ENCODE results near the gene CFL1. TPM values are rescaled to one million over a fixed set of nuclear protein-coding genes. Genes with fewer than 3 reads are reported as not detected.
A peak's percentile ranks its signal among the peaks of the same experiment; 100 is the strongest.

Gene CFL1
- total RNA-seq, 1 experiment from 2014 or later = 1,911 TPM

- no peaks in the 10 kb centered on the region for H3K9me3 ChIP-seq (ENCODE audit: control insufficient read depth, insufficient read depth, low read depth, low read length)
- no peaks in the 10 kb centered on the region; the same call in 1 of the 2 replicates for H3K36me3 ChIP-seq (ENCODE audit: control insufficient read depth, insufficient read depth, low read length)
- no peak overlapping the region for H3K4me3 ChIP-seq (ENCODE audit: low read depth in 2 of 2, low read length in 2 of 2)
- ChIA-PET CTCF (interaction anchor here (0.6 to 1.9 kb wide), 6 partner anchors 9 to 77 kb away, joined by 3 to 11 read pairs (median 4); partner anchors contain the start of genes FIBP and MUS81), POLR2A (interaction anchor here (0.8 to 2.1 kb wide), 3 partner anchors 9 to 20 kb away, joined by 3 to 9 read pairs (median 6); partner anchors contain the start of genes FIBP and MUS81)
- DNase-seq (ENCODE audit: low read depth, low spot score) (no peak), ATAC-seq (no peak)
- H3K27me3 ChIP-seq (ENCODE audit: control insufficient read depth, insufficient read depth, low read length) = no peaks in the 10 kb centered on the region
- TF ChIP-seq SIN3A (IDR thresholded peaks at IDR 0.05; ENCODE audit: borderline replicate concordance, insufficient read depth, low read depth, low read length) (no peak), POLR2AphosphoS5 (IDR thresholded peaks at IDR 0.05; ENCODE audit: low read depth, low read length) (peak; percentile 14; the same call in 1 of the 2 replicates)
- intact Hi-C loops (cut with micrococcal nuclease; ENCODE audit: unreplicated experiment) = no loop called here
- TSS peak; percentile 29 for BruUV-seq (replicated peaks)
- peak overlapping the region; percentile 23; the same call in 1 of the 2 replicates for H3K27ac ChIP-seq (ENCODE audit: low read length)
- in situ Hi-C loops (cut with HindIII; ENCODE audit: low pct_unique_long_range_greater_than_20kb, low sequenced_read_pairs) = no loop called here
- peaks cover 15% of the 10 kb centered on the region for H3K4me1 ChIP-seq (ENCODE audit: control insufficient read depth, insufficient read depth, low read length)
Measured at GRCh38 chr11:65868907-65869306, 10.9 kb upstream of the CFL1 start.

DNA sequence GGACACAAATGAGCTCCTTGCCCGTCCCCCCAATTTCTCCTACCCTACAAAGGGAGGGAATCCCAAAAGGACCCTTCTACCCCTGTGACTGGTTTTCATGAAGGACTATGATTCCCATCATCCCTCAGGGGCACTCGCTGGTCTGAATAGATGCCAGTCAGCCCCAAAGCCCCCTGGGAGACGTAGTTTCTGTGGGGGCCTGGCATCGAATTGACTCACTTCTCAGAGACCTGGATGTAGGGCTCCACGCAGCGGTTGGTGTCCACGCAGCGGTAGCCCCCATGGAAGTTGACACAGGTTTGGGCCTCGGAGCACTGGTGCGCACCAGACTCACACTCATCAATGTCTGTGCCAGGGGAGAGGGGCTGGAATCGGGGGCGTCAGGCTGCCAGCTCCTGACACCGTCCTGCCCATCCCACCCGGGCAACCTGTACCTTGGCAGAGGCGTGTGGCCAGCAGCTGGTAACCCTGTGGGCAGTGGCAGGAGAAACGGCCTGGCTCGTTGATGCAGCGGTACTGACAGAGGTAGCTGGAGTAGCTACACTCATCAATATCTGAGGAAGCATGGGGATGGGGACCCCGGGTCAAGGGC, 10.2 kb upstream of the CFL1 start:
- intact Hi-C loops (cut with micrococcal nuclease; ENCODE audit: unreplicated experiment) (no loop called here), in situ Hi-C loops (cut with HindIII; ENCODE audit: low pct_unique_long_range_greater_than_20kb, low sequenced_read_pairs) (no loop called here)
- Histone ChIP-seq H3K9me3 (ENCODE audit: control insufficient read depth, insufficient read depth, low read depth, low read length) (no peaks in the 10 kb centered on the region), H3K4me1 (ENCODE audit: control insufficient read depth, insufficient read depth, low read length) (peaks cover 14% of the 10 kb centered on the region), H3K27ac (ENCODE audit: low read length) (no peak overlapping the region; the same call in 1 of the 2 replicates), H3K27me3 (ENCODE audit: control insufficient read depth, insufficient read depth, low read length) (no peaks in the 10 kb centered on the region), H3K4me3 (ENCODE audit: low read depth in 2 of 2, low read length in 2 of 2) (no peak overlapping the region), H3K36me3 (ENCODE audit: control insufficient read depth, insufficient read depth, low read length) (no peaks in the 10 kb centered on the region; the same call in 1 of the 2 replicates)
- ATAC-seq (peak; percentile 13; the same call in 1 of the 2 replicates), DNase-seq (ENCODE audit: low read depth, low spot score) (no peak)
- ChIA-PET CTCF (interaction anchor here (0.7 to 1.1 kb wide), 3 partner anchors 8 to 20 kb away, joined by 3 to 5 read pairs (median 4); partner anchors contain the start of genes FIBP and MUS81), POLR2A (no interaction called here)
- TF ChIP-seq, protein P1, sequence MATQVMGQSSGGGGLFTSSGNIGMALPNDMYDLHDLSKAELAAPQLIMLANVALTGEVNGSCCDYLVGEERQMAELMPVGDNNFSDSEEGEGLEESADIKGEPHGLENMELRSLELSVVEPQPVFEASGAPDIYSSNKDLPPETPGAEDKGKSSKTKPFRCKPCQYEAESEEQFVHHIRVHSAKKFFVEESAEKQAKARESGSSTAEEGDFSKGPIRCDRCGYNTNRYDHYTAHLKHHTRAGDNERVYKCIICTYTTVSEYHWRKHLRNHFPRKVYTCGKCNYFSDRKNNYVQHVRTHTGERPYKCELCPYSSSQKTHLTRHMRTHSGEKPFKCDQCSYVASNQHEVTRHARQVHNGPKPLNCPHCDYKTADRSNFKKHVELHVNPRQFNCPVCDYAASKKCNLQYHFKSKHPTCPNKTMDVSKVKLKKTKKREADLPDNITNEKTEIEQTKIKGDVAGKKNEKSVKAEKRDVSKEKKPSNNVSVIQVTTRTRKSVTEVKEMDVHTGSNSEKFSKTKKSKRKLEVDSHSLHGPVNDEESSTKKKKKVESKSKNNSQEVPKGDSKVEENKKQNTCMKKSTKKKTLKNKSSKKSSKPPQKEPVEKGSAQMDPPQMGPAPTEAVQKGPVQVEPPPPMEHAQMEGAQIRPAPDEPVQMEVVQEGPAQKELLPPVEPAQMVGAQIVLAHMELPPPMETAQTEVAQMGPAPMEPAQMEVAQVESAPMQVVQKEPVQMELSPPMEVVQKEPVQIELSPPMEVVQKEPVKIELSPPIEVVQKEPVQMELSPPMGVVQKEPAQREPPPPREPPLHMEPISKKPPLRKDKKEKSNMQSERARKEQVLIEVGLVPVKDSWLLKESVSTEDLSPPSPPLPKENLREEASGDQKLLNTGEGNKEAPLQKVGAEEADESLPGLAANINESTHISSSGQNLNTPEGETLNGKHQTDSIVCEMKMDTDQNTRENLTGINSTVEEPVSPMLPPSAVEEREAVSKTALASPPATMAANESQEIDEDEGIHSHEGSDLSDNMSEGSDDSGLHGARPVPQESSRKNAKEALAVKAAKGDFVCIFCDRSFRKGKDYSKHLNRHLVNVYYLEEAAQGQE (IDR thresholded peaks at IDR 0.05; ENCODE audit: insufficient read depth in 1 of 2, low read depth in 2 of 2, low read length in 1 of 2) = no peak
- TF ChIP-seq TCF7L2 (IDR thresholded peaks at IDR 0.05; ENCODE audit: low read depth, low read length) = no peak
- TF ChIP-seq POLR2AphosphoS5 (IDR thresholded peaks at IDR 0.05; ENCODE audit: low read depth, low read length) = peak; percentile 75
- no peak for TF ChIP-seq CTCF (IDR thresholded peaks at IDR 0.05)
- TF ChIP-seq SIN3A (IDR thresholded peaks at IDR 0.05; ENCODE audit: borderline replicate concordance, insufficient read depth, low read depth, low read length) = no peak
- BruUV-seq (replicated peaks) = no TSS peak

All from Panc1 (cell line).